H9 (cell line): ENCODE measurements around the gene ANKRD30BL. TPM values are rescaled to one million over a fixed set of nuclear protein-coding genes. Genes with fewer than 3 reads are reported as not detected.
"Not testable (repeated sequence)": the region's sequence is repeated elsewhere in the genome, so short reads cannot be mapped to it uniquely, and the experiment has no call there.

Experiments
- DNase-seq: peaks from one replicate; pipeline ENCODE4 v3.0.0-alpha.2; 2017
- H2AFZ ChIP-seq: one replicate; pipeline ENCODE4 v1.6.1; 2013; ENCODE audit warnings: mild to moderate bottlenecking, low read length, control low read depth, moderate library complexity
- H2AK5ac ChIP-seq: 2 replicates; pipeline ENCODE4 v1.6.1; 2013; ENCODE audit warnings: low read length, control low read depth, mixed read lengths; ENCODE audit not compliant: insufficient read length
- H2BK120ac ChIP-seq: one replicate; pipeline ENCODE4 v1.6.1; 2013; ENCODE audit warnings: low read depth, mild to moderate bottlenecking, low read length, control low read depth, inconsistent platforms; ENCODE audit not compliant: poor library complexity, severe bottlenecking
- H2BK12ac ChIP-seq: 2 replicates; pipeline ENCODE4 v1.6.1; 2013; ENCODE audit warnings: low read length, control low read depth, mixed read lengths, low read depth; ENCODE audit not compliant: insufficient read length
- H2BK15ac ChIP-seq: 2 replicates; pipeline ENCODE4 v1.6.1; 2013; ENCODE audit warnings: low read depth, low read length, control low read depth
- H2BK20ac ChIP-seq: one replicate; pipeline ENCODE4 v1.6.1; 2013; ENCODE audit warnings: low read depth, mild to moderate bottlenecking, low read length, control low read depth, inconsistent platforms; ENCODE audit not compliant: poor library complexity, severe bottlenecking
- H2BK5ac ChIP-seq: 2 replicates; pipeline ENCODE4 v1.6.1; 2013; ENCODE audit warnings: low read length, control low read depth, mixed read lengths; ENCODE audit not compliant: insufficient read length
- H3K14ac ChIP-seq: 2 replicates; pipeline ENCODE4 v1.6.1; 2013; ENCODE audit warnings: low read length, control low read depth; ENCODE audit not compliant: insufficient read depth
- H3K18ac ChIP-seq: 2 replicates; pipeline ENCODE4 v1.6.1; 2013; ENCODE audit warnings: low read depth, mild to moderate bottlenecking, mixed read lengths, low read length, control low read depth; ENCODE audit not compliant: insufficient read length
- H3K23ac ChIP-seq: 2 replicates; pipeline ENCODE4 v1.6.1; 2013; ENCODE audit warnings: low read length, control low read depth, mixed read lengths, low read depth; ENCODE audit not compliant: insufficient read length
- H3K23me2 ChIP-seq: 2 replicates; pipeline ENCODE4 v1.6.1; 2013; ENCODE audit warnings: low read depth, mild to moderate bottlenecking, mixed read lengths, low read length, control low read depth; ENCODE audit not compliant: insufficient read length, poor library complexity, severe bottlenecking
- H3K27ac ChIP-seq: 2 replicates; pipeline ENCODE4 v1.5.1; 2013; ENCODE audit warnings: low read length, control low read depth, mixed read lengths, low read depth; ENCODE audit not compliant: insufficient read length
- H3K27me3 ChIP-seq: 2 replicates; pipeline ENCODE4 v1.6.1; 2013; ENCODE audit warnings: low read length, control low read depth, inconsistent platforms; ENCODE audit not compliant: insufficient read depth
- H3K4ac ChIP-seq: 2 replicates; pipeline ENCODE4 v1.6.1; 2013; ENCODE audit warnings: low read depth, mild to moderate bottlenecking, control low read depth, inconsistent platforms, low read length, moderate library complexity
- H3K4me1 ChIP-seq: 2 replicates; pipeline ENCODE4 v1.6.1; 2013; ENCODE audit warnings: low read length, control low read depth, inconsistent platforms; ENCODE audit not compliant: insufficient read depth
- H3K4me2 ChIP-seq: 2 replicates; pipeline ENCODE4 v1.6.1; 2013; ENCODE audit warnings: low read length, control low read depth, mixed read lengths; ENCODE audit not compliant: insufficient read length, insufficient read depth
- H3K56ac ChIP-seq: 2 replicates; pipeline ENCODE4 v1.6.1; 2013; ENCODE audit warnings: low read depth, mild to moderate bottlenecking, mixed read lengths, low read length, control low read depth; ENCODE audit not compliant: insufficient read length
- H3K79me1 ChIP-seq: 2 replicates; pipeline ENCODE4 v1.6.1; 2013; ENCODE audit warnings: low read depth, mild to moderate bottlenecking, moderate library complexity, low read length, control low read depth, inconsistent platforms; ENCODE audit not compliant: insufficient read depth, poor library complexity, severe bottlenecking
- H3K79me2 ChIP-seq: 2 replicates; pipeline ENCODE4 v1.6.1; 2013; ENCODE audit warnings: low read length, control low read depth, inconsistent platforms; ENCODE audit not compliant: insufficient read depth
- H3K9ac ChIP-seq: 2 replicates; pipeline ENCODE4 v1.6.1; 2013; ENCODE audit warnings: low read length, control low read depth, mixed read lengths; ENCODE audit not compliant: insufficient read length; ENCODE audit errors: extremely low read depth
- H3K9me3 ChIP-seq: one replicate; pipeline ENCODE4 v1.6.1; 2013; ENCODE audit warnings: low read depth, low read length, inconsistent platforms; ENCODE audit not compliant: control insufficient read depth
- H3T11ph ChIP-seq: one replicate; pipeline ENCODE4 v1.6.1; 2013; ENCODE audit warnings: mild to moderate bottlenecking, low read length, control low read depth, inconsistent platforms
- H4K20me1 ChIP-seq: one replicate; pipeline ENCODE4 v1.6.1; 2013; ENCODE audit not compliant: control insufficient read depth, insufficient read length, insufficient read depth
- H4K5ac ChIP-seq: 2 replicates; pipeline ENCODE4 v1.6.1; 2013; ENCODE audit warnings: low read depth, mild to moderate bottlenecking, mixed read lengths, low read length, control low read depth; ENCODE audit not compliant: insufficient read length
- H4K8ac ChIP-seq: replicated peaks from 2 replicates; pipeline ENCODE4 v1.6.1; 2013; ENCODE audit warnings: low read length, control low read depth, mixed read lengths, low read depth; ENCODE audit not compliant: insufficient read length
- H4K91ac ChIP-seq: 2 replicates; pipeline ENCODE4 v1.6.1; 2013; ENCODE audit warnings: low read depth, mild to moderate bottlenecking, moderate library complexity, mixed read lengths, low read length, control low read depth; ENCODE audit not compliant: insufficient read length
- H3K27ac Mint-ChIP-seq, 3 experiments: 2 replicates in 2 of 3; 3 replicates in 1 of 3; pipeline ENCODE4 v1.8.0; 2020 to 2021; ENCODE audit warnings: mixed read lengths in 3 of 3, mild to moderate bottlenecking in 1 of 3, moderate library complexity in 1 of 3
- H3K27me3 Mint-ChIP-seq: 2 replicates; pipeline ENCODE4 v1.8.0; 2021; ENCODE audit warnings: low read depth, mild to moderate bottlenecking, moderate library complexity, mixed read lengths
- H3K36me3 Mint-ChIP-seq, 3 experiments: 2 replicates in 2 of 3; 3 replicates in 1 of 3; pipeline ENCODE4 v1.8.0; 2020 to 2021; ENCODE audit warnings: low read depth in 3 of 3, mixed read lengths in 3 of 3; ENCODE audit not compliant: insufficient read depth in 1 of 3
- H3K4me1 Mint-ChIP-seq, 2 experiments: 2 replicates each; pipeline ENCODE4 v1.8.0; 2020; ENCODE audit warnings: mixed read lengths in 2 of 2
- H3K4me3 Mint-ChIP-seq, 2 experiments: 2 replicates in 1 of 2; 3 replicates in 1 of 2; pipeline ENCODE4 v1.8.0; 2020 to 2021; ENCODE audit warnings: mild to moderate bottlenecking in 2 of 2, mixed read lengths in 2 of 2, moderate library complexity in 1 of 2
- H3K9me3 Mint-ChIP-seq, 2 experiments: 2 replicates in 1 of 2; 3 replicates in 1 of 2; pipeline ENCODE4 v1.8.0; 2020; ENCODE audit warnings: mild to moderate bottlenecking in 2 of 2, mixed read lengths in 2 of 2, moderate library complexity in 1 of 2
- WGBS: extraction: QIAGEN DNeasy Blood & Tissue Kit; methylation state at CpG from one replicate; pipeline ENCODE4 v1.1.7; 2013; ENCODE audit warnings: missing lambda C conversion rate, low lambda C conversion rate, mixed read lengths; ENCODE audit not compliant: insufficient read length; ENCODE audit errors: extremely low coverage; 5-methylcytosine and 5-hydroxymethylcytosine counted together
- long read RNA-seq: library from polyadenylated mRNA; unstranded; transcript quantifications from one replicate; pipeline ENCODE4 v2.0.0, GENCODE V29; 2020
- total RNA-seq: library from RNA; stranded (reverse); gene quantifications from 2 replicates; pipeline ENCODE4 v1.2.1, GENCODE V29; 2021

The ANKRD30BL gene
- total RNA-seq = not detected in 2 replicates
- long read RNA-seq = 0 reads

- H3K4me1 ChIP-seq, H3K9ac ChIP-seq, H3K56ac ChIP-seq, H3K14ac ChIP-seq, H3K27me3 ChIP-seq, H3K23ac ChIP-seq, H4K8ac ChIP-seq, H3K27ac Mint-ChIP-seq, H4K5ac ChIP-seq, H3K23me2 ChIP-seq, H3K4me3 Mint-ChIP-seq, H3K36me3 Mint-ChIP-seq, H3K4me1 Mint-ChIP-seq, H2AK5ac ChIP-seq, H3K4me2 ChIP-seq, H3K9me3 Mint-ChIP-seq, H2BK12ac ChIP-seq, H2BK5ac ChIP-seq, H3K79me1 ChIP-seq, H2BK15ac ChIP-seq, H2BK20ac ChIP-seq, H3K18ac ChIP-seq, H2BK120ac ChIP-seq, H3K27me3 Mint-ChIP-seq, H3K4ac ChIP-seq, H2AFZ ChIP-seq, H4K20me1 ChIP-seq, H3K9me3 ChIP-seq, H4K91ac ChIP-seq, H3T11ph ChIP-seq, H3K27ac ChIP-seq, DNase-seq, H3K79me2 ChIP-seq: not testable (repeated sequence)
- WGBS = no CpG with 5 or more reads among the region's 48 CpGs
These were observed at the start of gene ANKRD30BL for GRCh38 chr2:132161161-132162124. Gene ANKRD30BL (minus strand): TSS chr2:132161952. CDS start chr2:132161705, 247 bp downstream.

- H3K18ac ChIP-seq, H2BK15ac ChIP-seq, H3K27ac Mint-ChIP-seq, H3K4me1 Mint-ChIP-seq, H3K4me1 ChIP-seq, H3K4me3 Mint-ChIP-seq, H3K14ac ChIP-seq, H3K79me2 ChIP-seq, H3K9me3 ChIP-seq, H2AK5ac ChIP-seq, H3K27me3 Mint-ChIP-seq, H3K4me2 ChIP-seq, H4K5ac ChIP-seq, H3K56ac ChIP-seq, H3K9me3 Mint-ChIP-seq, H3K23ac ChIP-seq, H2BK12ac ChIP-seq, DNase-seq, H3K9ac ChIP-seq, H3K79me1 ChIP-seq, H3K4ac ChIP-seq, H2AFZ ChIP-seq, H2BK20ac ChIP-seq, H3K36me3 Mint-ChIP-seq, H3K23me2 ChIP-seq, H2BK120ac ChIP-seq, H4K8ac ChIP-seq, H3K27ac ChIP-seq, H3T11ph ChIP-seq, H4K91ac ChIP-seq, H3K27me3 ChIP-seq, H2BK5ac ChIP-seq, H4K20me1 ChIP-seq: not testable (repeated sequence)
- no CpG with 5 or more reads among the region's 2 CpGs for WGBS
These were observed 41.1 kb upstream of the ANKRD30BL start for GRCh38 chr2:132202866-132203265.
